ENCODE data around the gene SLC5A2.

- TF ChIP-seq CTCF (IDR thresholded peaks at IDR 0.05) (no peak), EP300 (IDR thresholded peaks at IDR 0.05) (no peak), POLR2A (IDR thresholded peaks at IDR 0.05) (no peak), POLR2AphosphoS5 (IDR thresholded peaks at IDR 0.05) (no peak)
Measured at GRCh38 chr16:31517800-31518402, 35.0 kb downstream of the SLC5A2 start.

All from gastroesophageal sphincter (tissue), 3 donors.